Measurements from ENCODE around the gene PKP4.
"Not testable (repeated sequence)": the region's sequence is repeated elsewhere in the genome, so short reads cannot be mapped to it uniquely, and the experiment has no call there.

The PKP4 gene

GRCh38 chr2:158456309-158457066 lies at the start of gene PKP4, which contains the start of gene CCDC148:
Gene PKP4 (plus strand): TSS chr2:158456952. CDS start chr2:158533185, 76,233 bp downstream.
Gene CCDC148 (minus strand): TSS chr2:158456753. CDS start chr2:158456439, 314 bp downstream.
- peaks cover 10% of the 10 kb centered on the region for H3K4me1 ChIP-seq (ENCODE audit: insufficient read depth, low read length)
- H3K27me3 ChIP-seq (ENCODE audit: control insufficient read depth in 1 of 2, insufficient read depth in 2 of 2, low read length in 2 of 2), result no peaks in the 10 kb centered on the region
- H3K36me3 ChIP-seq (ENCODE audit: insufficient read depth, low read length), result no peaks in the 10 kb centered on the region
- H3K9ac ChIP-seq (ENCODE audit: low read length), result peak within 1 kb of the TSS; percentile 46
- H3K4me3 ChIP-seq (ENCODE audit: low read depth in 1 of 2, low read length in 2 of 2), result peak within 1 kb of the TSS; percentile 75 to 84
- peak within 1 kb of the TSS; percentile 83 for H3K27ac ChIP-seq (ENCODE audit: low read depth, low read length)
- no peaks in the 10 kb centered on the region for H3K9me3 ChIP-seq (ENCODE audit: low read length)

GRCh38 chr2:158407031-158407430 lies 49.7 kb upstream of the PKP4 start:
- H3K4me3 ChIP-seq (ENCODE audit: low read depth in 1 of 2, low read length in 2 of 2), result no peak overlapping the region
- no peaks in the 10 kb centered on the region for H3K9me3 ChIP-seq (ENCODE audit: low read length)
- H3K9ac ChIP-seq (ENCODE audit: low read length), result no peak overlapping the region
- H3K36me3 ChIP-seq (ENCODE audit: insufficient read depth, low read length), result no peaks in the 10 kb centered on the region
- H3K27me3 ChIP-seq (ENCODE audit: control insufficient read depth in 1 of 2, insufficient read depth in 2 of 2, low read length in 2 of 2), result no peaks in the 10 kb centered on the region
- peaks cover 7% of the 10 kb centered on the region for H3K4me1 ChIP-seq (ENCODE audit: insufficient read depth, low read length)
- H3K27ac ChIP-seq (ENCODE audit: low read depth, low read length), result no peak overlapping the region

GRCh38 chr2:158410132-158410531 lies 46.6 kb upstream of the PKP4 start:
- Histone ChIP-seq H3K4me1 (ENCODE audit: insufficient read depth, low read length) (no peaks in the 10 kb centered on the region), H3K27ac (ENCODE audit: low read depth, low read length) (no peak overlapping the region), H3K36me3 (ENCODE audit: insufficient read depth, low read length) (no peaks in the 10 kb centered on the region), H3K27me3 (ENCODE audit: control insufficient read depth in 1 of 2, insufficient read depth in 2 of 2, low read length in 2 of 2) (no peaks in the 10 kb centered on the region), H3K9ac (ENCODE audit: low read length) (no peak overlapping the region), H3K4me3 (ENCODE audit: low read depth in 1 of 2, low read length in 2 of 2) (no peak overlapping the region), H3K9me3 (ENCODE audit: low read length) (no peaks in the 10 kb centered on the region)

GRCh38 chr2:158411748-158412147 lies 45.0 kb upstream of the PKP4 start:
- Histone ChIP-seq H3K4me3 (ENCODE audit: low read depth in 1 of 2, low read length in 2 of 2) (no peak overlapping the region), H3K36me3 (ENCODE audit: insufficient read depth, low read length) (no peaks in the 10 kb centered on the region), H3K27me3 (ENCODE audit: control insufficient read depth in 1 of 2, insufficient read depth in 2 of 2, low read length in 2 of 2) (no peaks in the 10 kb centered on the region), H3K9me3 (ENCODE audit: low read length) (no peaks in the 10 kb centered on the region), H3K9ac (ENCODE audit: low read length) (no peak overlapping the region), H3K27ac (ENCODE audit: low read depth, low read length) (no peak overlapping the region), H3K4me1 (ENCODE audit: insufficient read depth, low read length) (no peaks in the 10 kb centered on the region)

GRCh38 chr2:158412206-158412605 lies 44.5 kb upstream of the PKP4 start:
- no peaks in the 10 kb centered on the region for H3K4me1 ChIP-seq (ENCODE audit: insufficient read depth, low read length)
- H3K27ac ChIP-seq (ENCODE audit: low read depth, low read length), result no peak overlapping the region
- no peaks in the 10 kb centered on the region for H3K36me3 ChIP-seq (ENCODE audit: insufficient read depth, low read length)
- H3K9ac ChIP-seq (ENCODE audit: low read length), result no peak overlapping the region
- H3K9me3 ChIP-seq (ENCODE audit: low read length), result no peaks in the 10 kb centered on the region
- no peak overlapping the region for H3K4me3 ChIP-seq (ENCODE audit: low read depth in 1 of 2, low read length in 2 of 2)
- no peaks in the 10 kb centered on the region for H3K27me3 ChIP-seq (ENCODE audit: control insufficient read depth in 1 of 2, insufficient read depth in 2 of 2, low read length in 2 of 2)

GRCh38 chr2:158413581-158413980 lies 43.2 kb upstream of the PKP4 start:
- H3K9ac ChIP-seq (ENCODE audit: low read length), result no peak overlapping the region
- H3K27ac ChIP-seq (ENCODE audit: low read depth, low read length), result no peak overlapping the region
- no peaks in the 10 kb centered on the region for H3K27me3 ChIP-seq (ENCODE audit: control insufficient read depth in 1 of 2, insufficient read depth in 2 of 2, low read length in 2 of 2)
- H3K36me3 ChIP-seq (ENCODE audit: insufficient read depth, low read length), result no peaks in the 10 kb centered on the region
- no peaks in the 10 kb centered on the region for H3K4me1 ChIP-seq (ENCODE audit: insufficient read depth, low read length)
- no peak overlapping the region for H3K4me3 ChIP-seq (ENCODE audit: low read depth in 1 of 2, low read length in 2 of 2)
- H3K9me3 ChIP-seq (ENCODE audit: low read length), result no peaks in the 10 kb centered on the region

GRCh38 chr2:158414538-158414937 lies 42.2 kb upstream of the PKP4 start:
- no peak overlapping the region for H3K27ac ChIP-seq (ENCODE audit: low read depth, low read length)
- H3K9me3 ChIP-seq (ENCODE audit: low read length), result no peaks in the 10 kb centered on the region
- H3K36me3 ChIP-seq (ENCODE audit: insufficient read depth, low read length), result no peaks in the 10 kb centered on the region
- H3K4me1 ChIP-seq (ENCODE audit: insufficient read depth, low read length), result no peaks in the 10 kb centered on the region
- H3K4me3 ChIP-seq (ENCODE audit: low read depth in 1 of 2, low read length in 2 of 2), result no peak overlapping the region
- no peak overlapping the region for H3K9ac ChIP-seq (ENCODE audit: low read length)
- H3K27me3 ChIP-seq (ENCODE audit: control insufficient read depth in 1 of 2, insufficient read depth in 2 of 2, low read length in 2 of 2), result no peaks in the 10 kb centered on the region

- H3K4me1 ChIP-seq (ENCODE audit: insufficient read depth, low read length), result no peaks in the 10 kb centered on the region
- H3K27me3 ChIP-seq (ENCODE audit: control insufficient read depth in 1 of 2, insufficient read depth in 2 of 2, low read length in 2 of 2), result no peaks in the 10 kb centered on the region
- no peaks in the 10 kb centered on the region for H3K36me3 ChIP-seq (ENCODE audit: insufficient read depth, low read length)
- H3K27ac ChIP-seq (ENCODE audit: low read depth, low read length), result no peak overlapping the region
- H3K9me3 ChIP-seq (ENCODE audit: low read length), result no peaks in the 10 kb centered on the region
- H3K9ac ChIP-seq (ENCODE audit: low read length), result no peak overlapping the region
- H3K4me3 ChIP-seq (ENCODE audit: low read depth in 1 of 2, low read length in 2 of 2), result no peak overlapping the region
These were observed 24.6 kb upstream of the PKP4 start for GRCh38 chr2:158432117-158432516.

GRCh38 chr2:158433716-158434115 lies 23.0 kb upstream of the PKP4 start:
- H3K27ac ChIP-seq (ENCODE audit: low read depth, low read length); H3K9me3 ChIP-seq (ENCODE audit: low read length); H3K27me3 ChIP-seq (ENCODE audit: control insufficient read depth in 1 of 2, insufficient read depth in 2 of 2, low read length in 2 of 2); H3K9ac ChIP-seq (ENCODE audit: low read length); H3K4me3 ChIP-seq (ENCODE audit: low read depth in 1 of 2, low read length in 2 of 2); H3K4me1 ChIP-seq (ENCODE audit: insufficient read depth, low read length); H3K36me3 ChIP-seq (ENCODE audit: insufficient read depth, low read length): not testable (repeated sequence)

GRCh38 chr2:158439062-158439461 lies 17.7 kb upstream of the PKP4 start:
- not testable (repeated sequence) for H3K9me3 ChIP-seq (ENCODE audit: low read length); H3K4me3 ChIP-seq (ENCODE audit: low read depth in 1 of 2, low read length in 2 of 2); H3K27me3 ChIP-seq (ENCODE audit: control insufficient read depth in 1 of 2, insufficient read depth in 2 of 2, low read length in 2 of 2); H3K27ac ChIP-seq (ENCODE audit: low read depth, low read length); H3K9ac ChIP-seq (ENCODE audit: low read length); H3K36me3 ChIP-seq (ENCODE audit: insufficient read depth, low read length); H3K4me1 ChIP-seq (ENCODE audit: insufficient read depth, low read length)

- no peaks in the 10 kb centered on the region for H3K36me3 ChIP-seq (ENCODE audit: insufficient read depth, low read length)
- no peaks in the 10 kb centered on the region for H3K27me3 ChIP-seq (ENCODE audit: control insufficient read depth in 1 of 2, insufficient read depth in 2 of 2, low read length in 2 of 2)
- H3K9ac ChIP-seq (ENCODE audit: low read length), result no peak overlapping the region
- H3K4me1 ChIP-seq (ENCODE audit: insufficient read depth, low read length), result no peaks in the 10 kb centered on the region
- H3K4me3 ChIP-seq (ENCODE audit: low read depth in 1 of 2, low read length in 2 of 2), result no peak overlapping the region
- no peak overlapping the region for H3K27ac ChIP-seq (ENCODE audit: low read depth, low read length)
- H3K9me3 ChIP-seq (ENCODE audit: low read length), result no peaks in the 10 kb centered on the region
These were observed 13.1 kb upstream of the PKP4 start for GRCh38 chr2:158443606-158444005.
